ENCODE measurements around the gene NTNG2. TPM values are rescaled to one million over a fixed set of nuclear protein-coding genes. Genes with fewer than 3 reads are reported as not detected.

NTNG2 gene
- total and polyA plus RNA-seq, 2 donors (not counting 1 experiment from before 2014, with no cell fraction given): 5.0 to 6.6 TPM

- Histone ChIP-seq H3K4me1 (ENCODE audit: control insufficient read depth in 2 of 2, insufficient read depth in 2 of 2, low read length in 2 of 2) (peaks cover 0 to 2% of the 10 kb centered on the region in 2 donors), H3K36me3 (replicated peaks in 1 of 2; ENCODE audit: control extremely low read depth in 1 of 2, control insufficient read depth in 1 of 2, extremely low read depth in 1 of 2, insufficient read depth in 2 of 2, low read length in 1 of 2) (no peaks in the 10 kb centered on the region), H4K20me1 (ENCODE audit: control insufficient read depth, insufficient read depth, low read length, poor library complexity, severe bottlenecking) (no peaks in the 10 kb centered on the region), H3K27me3 (replicated peaks in 1 of 4; ENCODE audit: control extremely low read depth in 1 of 4, control insufficient read depth in 3 of 4, insufficient read depth in 4 of 4, low read length in 3 of 4) (peaks cover 0 to 25% (median 9%) of the 10 kb centered on the region in 4 experiments), H3K79me2 (ENCODE audit: control insufficient read depth, insufficient read depth, low read length) (no peaks in the 10 kb centered on the region), H3K9me3 (ENCODE audit: control extremely low read depth in 1 of 3, control insufficient read depth in 2 of 3, insufficient read depth in 1 of 3, low read length in 2 of 3) (peaks cover 0 to 9% (median 0%) of the 10 kb centered on the region in 3 donors), H3K9ac (ENCODE audit: low read length) (no peak overlapping the region), H3K27ac (ENCODE audit: low read length in 2 of 2) (no peak overlapping the region), H3K4me2 (replicated peaks; ENCODE audit: low read depth, low read length, poor library complexity, severe bottlenecking) (no peak overlapping the region), H2AFZ (ENCODE audit: insufficient read depth, low read depth, low read length, poor library complexity, severe bottlenecking) (no peak overlapping the region), H3K4me3 (ENCODE audit: control extremely low read depth in 1 of 5, extremely low read depth in 1 of 5, insufficient read depth in 1 of 5, low read depth in 2 of 5, low read length in 4 of 5) (no peak overlapping the region)
- Mint-ChIP-seq H3K27me3 (peaks cover 45% of the 10 kb centered on the region), H3K4me1 (no peaks in the 10 kb centered on the region), H3K4me3 (no peak overlapping the region), H3K9me3 (ENCODE audit: insufficient read depth) (no peaks in the 10 kb centered on the region), H3K27ac (no peak overlapping the region)
- ATAC-seq (ENCODE audit: low read depth) (no peak), DNase-seq (no peak)
- 86% methylated on average over 2 of the region's 7 CpGs for WGBS (ENCODE audit: insufficient coverage)
- ChIA-PET POLR2A (no interaction called here), CTCF (interaction anchor here (1.0 to 12.2 kb wide), 6 partner anchors 51 to 97 kb away, joined by 3 to 144 read pairs (median 4); no protein-coding TSS in a partner anchor)
- intact Hi-C loops (cut with micrococcal nuclease): no loop called here
- TF ChIP-seq, protein P1, sequence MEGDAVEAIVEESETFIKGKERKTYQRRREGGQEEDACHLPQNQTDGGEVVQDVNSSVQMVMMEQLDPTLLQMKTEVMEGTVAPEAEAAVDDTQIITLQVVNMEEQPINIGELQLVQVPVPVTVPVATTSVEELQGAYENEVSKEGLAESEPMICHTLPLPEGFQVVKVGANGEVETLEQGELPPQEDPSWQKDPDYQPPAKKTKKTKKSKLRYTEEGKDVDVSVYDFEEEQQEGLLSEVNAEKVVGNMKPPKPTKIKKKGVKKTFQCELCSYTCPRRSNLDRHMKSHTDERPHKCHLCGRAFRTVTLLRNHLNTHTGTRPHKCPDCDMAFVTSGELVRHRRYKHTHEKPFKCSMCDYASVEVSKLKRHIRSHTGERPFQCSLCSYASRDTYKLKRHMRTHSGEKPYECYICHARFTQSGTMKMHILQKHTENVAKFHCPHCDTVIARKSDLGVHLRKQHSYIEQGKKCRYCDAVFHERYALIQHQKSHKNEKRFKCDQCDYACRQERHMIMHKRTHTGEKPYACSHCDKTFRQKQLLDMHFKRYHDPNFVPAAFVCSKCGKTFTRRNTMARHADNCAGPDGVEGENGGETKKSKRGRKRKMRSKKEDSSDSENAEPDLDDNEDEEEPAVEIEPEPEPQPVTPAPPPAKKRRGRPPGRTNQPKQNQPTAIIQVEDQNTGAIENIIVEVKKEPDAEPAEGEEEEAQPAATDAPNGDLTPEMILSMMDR (IDR thresholded peaks at IDR 0.05): no peak
- TF ChIP-seq EZH2 (IDR thresholded peaks at IDR 0.05; ENCODE audit: borderline replicate concordance, insufficient read depth, low read depth, low read length, poor library complexity, severe bottlenecking): no peak
These were observed 9.8 kb downstream of the NTNG2 start for GRCh38 chr9:132171702-132172101.

GRCh38 chr9:132172185-132172584 lies 10.3 kb downstream of the NTNG2 start:
- H3K4me3 ChIP-seq (ENCODE audit: control extremely low read depth in 1 of 5, extremely low read depth in 1 of 5, insufficient read depth in 1 of 5, low read depth in 2 of 5, low read length in 4 of 5): no peak overlapping the region
- intact Hi-C loops (cut with micrococcal nuclease): no loop called here

More at GRCh38 chr9:132172185-132172584, 10.3 kb downstream of the NTNG2 start:
- Histone ChIP-seq H3K4me1 (ENCODE audit: control insufficient read depth in 2 of 2, insufficient read depth in 2 of 2, low read length in 2 of 2) (peaks cover 0 to 2% of the 10 kb centered on the region in 2 donors), H3K27ac (ENCODE audit: low read length in 2 of 2) (no peak overlapping the region), H3K27me3 (replicated peaks in 1 of 4; ENCODE audit: control extremely low read depth in 1 of 4, control insufficient read depth in 3 of 4, insufficient read depth in 4 of 4, low read length in 3 of 4) (peaks cover 0 to 20% (median 7%) of the 10 kb centered on the region in 4 experiments), H3K9me3 (ENCODE audit: control extremely low read depth in 1 of 3, control insufficient read depth in 2 of 3, insufficient read depth in 1 of 3, low read length in 2 of 3) (peaks cover 0 to 9% (median 0%) of the 10 kb centered on the region in 3 donors), H3K9ac (ENCODE audit: low read length) (no peak overlapping the region), H2AFZ (ENCODE audit: insufficient read depth, low read depth, low read length, poor library complexity, severe bottlenecking) (no peak overlapping the region), H3K79me2 (ENCODE audit: control insufficient read depth, insufficient read depth, low read length) (no peaks in the 10 kb centered on the region), H4K20me1 (ENCODE audit: control insufficient read depth, insufficient read depth, low read length, poor library complexity, severe bottlenecking) (no peaks in the 10 kb centered on the region), H3K36me3 (replicated peaks in 1 of 2; ENCODE audit: control extremely low read depth in 1 of 2, control insufficient read depth in 1 of 2, extremely low read depth in 1 of 2, insufficient read depth in 2 of 2, low read length in 1 of 2) (no peaks in the 10 kb centered on the region), H3K4me2 (replicated peaks; ENCODE audit: low read depth, low read length, poor library complexity, severe bottlenecking) (no peak overlapping the region)
- Mint-ChIP-seq H3K4me3 (no peak overlapping the region), H3K4me1 (no peaks in the 10 kb centered on the region), H3K27ac (no peak overlapping the region), H3K9me3 (ENCODE audit: insufficient read depth) (no peaks in the 10 kb centered on the region), H3K27me3 (peaks cover 41% of the 10 kb centered on the region)
- 72% methylated on average over 4 of the region's 5 CpGs for WGBS (ENCODE audit: insufficient coverage)
- no peak for ATAC-seq (ENCODE audit: low read depth)
- no peak for DNase-seq
- POLR2A ChIA-PET: no interaction called here
- TF ChIP-seq, protein P1 (IDR thresholded peaks at IDR 0.05): no peak
- TF ChIP-seq EZH2 (IDR thresholded peaks at IDR 0.05; ENCODE audit: borderline replicate concordance, insufficient read depth, low read depth, low read length, poor library complexity, severe bottlenecking): no peak
- CTCF ChIA-PET: interaction anchor here (1.2 to 12.2 kb wide), 4 partner anchors 64 to 91 kb away, joined by 3 to 144 read pairs (median 53); no protein-coding TSS in a partner anchor
